Thoracic aorta (tissue), 2 donors: ENCODE results near the gene GLTPD2. TPM values are rescaled to one million over a fixed set of nuclear protein-coding genes. Genes with fewer than 3 reads are reported as not detected.

Source experiments
- ATAC-seq: fragments of 150-250 bp; one replicate; pipeline ENCODE4 v1.8.0; 2017; ENCODE audit warnings: low read depth; ENCODE audit not compliant: insufficient number of reproducible peaks, low FRiP score
- DNase-seq: peaks from one replicate; pipeline ENCODE4 v3.0.0-alpha.2; 2020; ENCODE audit warnings: low spot score
- H3K27ac ChIP-seq, 2 donors: fragments of 200-600 bp; sonication (generic); 1 replicate in 1 of 2; 2 replicates in 1 of 2; pipeline ENCODE4 v1.5.1; 2016; ENCODE audit warnings: mild to moderate bottlenecking in 2 of 2, moderate library complexity in 2 of 2
- H3K27me3 ChIP-seq: fragments of 200-600 bp; sonication (generic); replicated peaks from 2 replicates; pipeline ENCODE4 v1.6.0; 2016; ENCODE audit warnings: mild to moderate bottlenecking; ENCODE audit not compliant: insufficient read depth
- H3K36me3 ChIP-seq: fragments of 200-600 bp; sonication (generic); one replicate; pipeline ENCODE4 v1.5.1; 2016
- H3K4me1 ChIP-seq, 2 donors: fragments of 200-600 bp; sonication (generic); 1 replicate in 1 of 2; 2 replicates in 1 of 2; pipeline versions ENCODE4 v1.5.1 to v1.6.0; 2016; ENCODE audit warnings: low read depth in 2 of 2, mild to moderate bottlenecking in 1 of 2; ENCODE audit not compliant: control insufficient read depth in 1 of 2
- H3K4me3 ChIP-seq: fragments of 200-600 bp; sonication (generic); 2 replicates; pipeline ENCODE4 v1.5.1; 2016; ENCODE audit warnings: mild to moderate bottlenecking
- H3K9me3 ChIP-seq: fragments of 200-600 bp; sonication (generic); 2 replicates; pipeline ENCODE4 v1.5.1; 2016
- total RNA-seq, 2 donors: library from RNA; depleted of rRNA; stranded (reverse); fragments of >200 nt; gene quantifications; one replicate each; pipeline versions ENCODE4 v1.1.0 to v1.2.3, GENCODE V29; 2016
- TF ChIP-seq, protein P1 (sequence below): fragments of 200-600 bp; sonication (generic); IDR thresholded peaks from one replicate; pipeline ENCODE4 v1.5.1; 2019; ENCODE audit warnings: antibody characterized with exemption

GLTPD2 gene
- total RNA-seq, 2 donors from 2014 or later = not detected

DNA sequence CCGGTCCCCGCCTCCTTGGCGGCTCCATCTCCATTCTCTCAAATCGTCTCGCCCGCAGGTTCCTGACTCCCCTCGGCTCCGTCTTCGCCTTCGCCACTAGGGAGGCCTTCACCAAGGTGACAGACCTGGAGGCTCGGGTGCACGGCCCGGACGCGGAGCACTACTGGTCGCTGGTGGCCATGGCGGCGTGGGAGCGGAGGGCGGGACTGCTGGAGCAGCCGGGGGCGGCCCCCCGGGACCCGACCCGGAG is 862 bp downstream of the GLTPD2 start:
- ATAC-seq (peak; percentile 13), DNase-seq (no peak)
- H3K9me3 ChIP-seq = no peaks in the 10 kb centered on the region
- H3K27ac ChIP-seq = peak overlapping the region; percentile 89 to 97
- no peaks in the 10 kb centered on the region for H3K27me3 ChIP-seq
- H3K4me1 ChIP-seq = peaks cover 22 to 42% of the 10 kb centered on the region in 2 donors
- H3K36me3 ChIP-seq = no peaks in the 10 kb centered on the region
- TF ChIP-seq, protein P1, sequence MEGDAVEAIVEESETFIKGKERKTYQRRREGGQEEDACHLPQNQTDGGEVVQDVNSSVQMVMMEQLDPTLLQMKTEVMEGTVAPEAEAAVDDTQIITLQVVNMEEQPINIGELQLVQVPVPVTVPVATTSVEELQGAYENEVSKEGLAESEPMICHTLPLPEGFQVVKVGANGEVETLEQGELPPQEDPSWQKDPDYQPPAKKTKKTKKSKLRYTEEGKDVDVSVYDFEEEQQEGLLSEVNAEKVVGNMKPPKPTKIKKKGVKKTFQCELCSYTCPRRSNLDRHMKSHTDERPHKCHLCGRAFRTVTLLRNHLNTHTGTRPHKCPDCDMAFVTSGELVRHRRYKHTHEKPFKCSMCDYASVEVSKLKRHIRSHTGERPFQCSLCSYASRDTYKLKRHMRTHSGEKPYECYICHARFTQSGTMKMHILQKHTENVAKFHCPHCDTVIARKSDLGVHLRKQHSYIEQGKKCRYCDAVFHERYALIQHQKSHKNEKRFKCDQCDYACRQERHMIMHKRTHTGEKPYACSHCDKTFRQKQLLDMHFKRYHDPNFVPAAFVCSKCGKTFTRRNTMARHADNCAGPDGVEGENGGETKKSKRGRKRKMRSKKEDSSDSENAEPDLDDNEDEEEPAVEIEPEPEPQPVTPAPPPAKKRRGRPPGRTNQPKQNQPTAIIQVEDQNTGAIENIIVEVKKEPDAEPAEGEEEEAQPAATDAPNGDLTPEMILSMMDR = no peak
- H3K4me3 ChIP-seq = peak overlapping the region; percentile 95

DNA sequence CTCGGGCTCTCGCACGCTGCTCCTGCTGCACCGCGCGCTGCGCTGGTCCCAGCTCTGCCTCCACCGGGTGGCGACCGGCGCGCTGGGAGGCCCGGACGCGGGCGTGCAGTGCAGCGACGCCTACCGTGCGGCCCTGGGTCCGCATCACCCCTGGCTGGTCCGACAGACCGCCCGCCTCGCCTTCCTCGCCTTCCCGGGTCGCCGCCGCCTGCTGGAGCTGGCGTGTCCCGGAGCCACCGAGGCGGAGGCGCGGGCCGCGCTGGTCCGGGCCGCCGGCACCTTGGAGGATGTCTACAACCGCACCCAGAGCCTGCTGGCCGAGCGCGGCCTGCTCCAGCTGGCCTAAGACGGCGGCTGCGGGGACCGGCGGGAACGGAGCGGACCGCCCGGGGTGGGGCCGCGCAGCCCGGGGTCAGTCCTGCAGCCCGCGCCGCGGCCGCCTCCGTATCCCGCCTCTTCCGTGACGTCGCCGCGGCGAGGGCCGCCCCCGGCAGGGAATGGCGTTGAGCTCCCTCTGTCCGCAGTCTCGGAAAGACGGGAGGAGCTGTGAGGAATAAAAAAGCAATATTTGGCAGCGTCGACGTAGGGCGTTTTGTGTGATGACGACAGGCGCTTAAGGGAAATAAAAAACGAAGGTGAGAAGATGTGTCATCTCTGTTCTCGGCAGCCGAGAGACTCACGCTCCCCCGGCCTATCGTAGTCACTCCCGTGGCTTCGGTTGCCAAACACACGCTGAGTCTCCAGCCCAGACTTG is 1.4 kb downstream of the GLTPD2 start:
- H3K4me3 ChIP-seq = peak overlapping the region; percentile 95
- TF ChIP-seq, protein P1 = peak; percentile 77
- peak; percentile 57 for DNase-seq
- no peaks in the 10 kb centered on the region for H3K36me3 ChIP-seq
- H3K27ac ChIP-seq = peak overlapping the region; percentile 89 to 97
- H3K4me1 ChIP-seq = peaks cover 22 to 42% of the 10 kb centered on the region in 2 donors
- H3K9me3 ChIP-seq = no peaks in the 10 kb centered on the region
- peak; percentile 67 for ATAC-seq
- H3K27me3 ChIP-seq = no peaks in the 10 kb centered on the region

DNA sequence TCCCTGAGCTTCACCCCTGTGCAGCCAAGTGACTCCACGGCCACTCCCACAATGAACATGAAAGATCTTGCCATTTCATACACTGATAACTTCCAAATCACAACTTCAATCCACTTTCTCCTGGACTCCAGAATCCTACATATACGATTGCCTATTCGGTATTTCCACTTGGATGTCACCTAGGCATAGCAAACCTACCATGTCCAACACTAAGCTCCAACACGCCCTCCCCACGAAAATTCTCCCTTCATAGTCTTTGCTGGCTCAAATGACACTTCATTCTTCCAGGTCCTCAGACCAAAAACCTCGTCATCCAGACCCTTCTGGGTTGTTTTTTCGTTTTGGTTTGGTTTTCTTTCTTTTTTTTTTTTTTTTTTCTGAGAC is 1.9 kb downstream of the GLTPD2 start:
- DNase-seq (no peak), ATAC-seq (no peak)
- TF ChIP-seq, protein P1 = no peak
- H3K36me3 ChIP-seq = no peaks in the 10 kb centered on the region
- H3K4me3 ChIP-seq = peak overlapping the region; percentile 95
- H3K9me3 ChIP-seq = no peaks in the 10 kb centered on the region
- peaks cover 16 to 36% of the 10 kb centered on the region in 2 donors for H3K4me1 ChIP-seq
- H3K27ac ChIP-seq = peak overlapping the region; percentile 89 to 97
- no peaks in the 10 kb centered on the region for H3K27me3 ChIP-seq

DNA sequence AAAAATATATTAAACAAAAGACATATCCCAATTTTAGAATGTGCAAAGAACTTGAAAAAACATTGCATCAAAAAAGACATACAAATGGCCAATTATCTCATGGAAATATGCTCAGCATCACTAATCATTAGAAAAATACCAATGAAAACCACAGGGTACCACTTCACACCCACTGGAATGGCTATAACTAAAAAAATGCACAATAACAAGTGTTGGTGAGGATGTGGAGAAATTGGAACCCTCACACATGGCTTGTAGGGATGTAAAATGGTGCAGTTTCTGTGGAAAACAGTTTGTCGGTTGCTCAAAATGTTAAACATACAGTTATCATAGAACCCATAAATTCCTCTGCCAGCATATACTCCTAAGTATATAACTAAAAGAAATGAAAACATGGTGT is 6.4 kb downstream of the GLTPD2 start:
- Histone ChIP-seq H3K9me3 (no peaks in the 10 kb centered on the region), H3K27ac (peak overlapping the region in 1 of 2 donors; percentile 47), H3K4me3 (no peak overlapping the region), H3K4me1 (peaks cover 10% of the 10 kb centered on the region in 2 donors), H3K27me3 (no peaks in the 10 kb centered on the region), H3K36me3 (peaks cover 7% of the 10 kb centered on the region)
- DNase-seq = no peak
- TF ChIP-seq, protein P1 = no peak
- no peak for ATAC-seq

DNA sequence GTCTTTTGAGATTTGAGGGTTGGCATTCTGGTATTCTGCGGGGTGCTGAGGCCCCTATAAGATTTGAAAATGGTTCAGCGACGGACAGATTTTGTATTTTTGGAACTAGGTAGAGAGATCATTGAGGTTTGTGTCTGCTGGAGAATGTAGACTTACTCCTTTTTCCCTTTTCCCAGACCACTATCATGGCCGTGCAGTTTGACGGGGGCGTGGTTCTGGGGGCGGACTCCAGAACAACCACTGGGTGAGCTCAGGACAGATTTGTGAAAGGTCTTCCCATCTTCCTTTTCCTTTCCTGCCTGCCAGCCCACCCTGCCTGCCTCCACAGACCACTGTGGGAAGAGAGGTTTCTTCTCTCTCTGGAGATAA is 7.8 kb downstream of the GLTPD2 start:
- Histone ChIP-seq H3K27ac (peak overlapping the region; percentile 73 to 81), H3K9me3 (no peaks in the 10 kb centered on the region), H3K27me3 (no peaks in the 10 kb centered on the region), H3K4me3 (peak overlapping the region; percentile 95), H3K4me1 (peaks cover 7 to 10% of the 10 kb centered on the region in 2 donors), H3K36me3 (peaks cover 7% of the 10 kb centered on the region)
- TF ChIP-seq, protein P1 = no peak
- DNase-seq (no peak), ATAC-seq (no peak)
